ENCODE data around the gene RNASE12.
"Not testable (repeated sequence)": the region's sequence is repeated elsewhere in the genome, so short reads cannot be mapped to it uniquely, and the experiment has no call there.

Gene RNASE12

GRCh38 chr14:20578784-20579502 is 12.2 kb downstream of the RNASE12 start:
- DNase-seq: no peak

- DNase-seq: no peak
These were observed 12.9 kb downstream of the RNASE12 start for GRCh38 chr14:20578325-20578724.

GRCh38 chr14:20572382-20572990 is 18.7 kb downstream of the RNASE12 start:
- not testable (repeated sequence) for DNase-seq

- not testable (repeated sequence) for DNase-seq
These were observed 20.5 kb downstream of the RNASE12 start for GRCh38 chr14:20570720-20571119.

- not testable (repeated sequence) for DNase-seq
These were observed 21.3 kb downstream of the RNASE12 start for GRCh38 chr14:20569865-20570264.

- no peak for DNase-seq
These were observed 22.1 kb downstream of the RNASE12 start for GRCh38 chr14:20569066-20569465.

- no peak for DNase-seq
These were observed 22.8 kb downstream of the RNASE12 start for GRCh38 chr14:20568393-20568792.

GRCh38 chr14:20567199-20567598 is 24.0 kb downstream of the RNASE12 start:
- not testable (repeated sequence) for DNase-seq

GRCh38 chr14:20564501-20564997 is 26.6 kb downstream of the RNASE12 start:
- no peak for DNase-seq

- DNase-seq: no peak
These were observed 27.2 kb downstream of the RNASE12 start for GRCh38 chr14:20563971-20564370.

GRCh38 chr14:20560961-20561360 is 30.2 kb downstream of the RNASE12 start, which contains the start of gene RNASE9:
Gene RNASE9 (minus strand): TSS chr14:20561047.
- DNase-seq: no peak

GRCh38 chr14:20559461-20559904 is 31.7 kb downstream of the RNASE12 start:
- DNase-seq: no peak

- DNase-seq: no peak
These were observed 34.0 kb downstream of the RNASE12 start for GRCh38 chr14:20557212-20557542.

- DNase-seq: no peak
These were observed 34.5 kb downstream of the RNASE12 start for GRCh38 chr14:20556500-20557211.

GRCh38 chr14:20555845-20556244 is 35.3 kb downstream of the RNASE12 start:
- DNase-seq: no peak

- no peak for DNase-seq
These were observed 38.2 kb downstream of the RNASE12 start for GRCh38 chr14:20553024-20553423.

GRCh38 chr14:20551606-20552005 is 39.6 kb downstream of the RNASE12 start:
- no peak for DNase-seq

- no peak for DNase-seq
These were observed 40.2 kb downstream of the RNASE12 start for GRCh38 chr14:20550926-20551325.

- no peak for DNase-seq
These were observed 42.6 kb downstream of the RNASE12 start for GRCh38 chr14:20548414-20549158.

- no peak for DNase-seq
These were observed 44.3 kb downstream of the RNASE12 start for GRCh38 chr14:20546877-20547276.
